Hepatocyte (in vitro differentiated cells): Measurements from ENCODE around the gene CCDC117. TPM values are rescaled to one million over a fixed set of nuclear protein-coding genes. Genes with fewer than 3 reads are reported as not detected.

ENCODE experiments used
- DNase-seq: peaks from one replicate; pipeline ENCODE4 v3.0.0-alpha.2; 2016; ENCODE audit warnings: low spot score
- H2AFZ ChIP-seq: fragments of 200-600 bp; sonication (generic); 2 replicates; pipeline ENCODE4 v1.6.0; 2016; ENCODE audit warnings: antibody characterized with exemption, mild to moderate bottlenecking
- H3K27ac ChIP-seq: fragments of 200-600 bp; sonication (generic); 2 replicates; pipeline ENCODE4 v1.5.1; 2016; ENCODE audit warnings: mild to moderate bottlenecking
- H3K27me3 ChIP-seq: fragments of 200-600 bp; sonication (generic); 2 replicates; pipeline ENCODE4 v1.6.1; 2016
- H3K36me3 ChIP-seq: fragments of 200-600 bp; sonication (generic); replicated peaks from 2 replicates; pipeline ENCODE4 v1.5.1; 2016; ENCODE audit warnings: low read depth; ENCODE audit not compliant: insufficient read depth
- H3K4me1 ChIP-seq: fragments of 200-600 bp; sonication (generic); 2 replicates; pipeline ENCODE4 v1.5.1; 2016; ENCODE audit warnings: mild to moderate bottlenecking, moderate library complexity; ENCODE audit not compliant: insufficient read depth
- H3K4me2 ChIP-seq: fragments of 200-600 bp; sonication (generic); 2 replicates; pipeline ENCODE4 v1.6.0; 2016
- H3K4me3 ChIP-seq: fragments of 200-600 bp; sonication (generic); 2 replicates; pipeline ENCODE4 v1.5.1; 2016; ENCODE audit warnings: mild to moderate bottlenecking
- H3K79me2 ChIP-seq: fragments of 200-600 bp; sonication (generic); 2 replicates; pipeline ENCODE4 v1.6.0; 2017; ENCODE audit warnings: mild to moderate bottlenecking
- H3K9me2 ChIP-seq: fragments of 200-600 bp; sonication (generic); replicated peaks from 2 replicates; pipeline ENCODE4 v1.6.0; 2017; ENCODE audit warnings: mild to moderate bottlenecking; ENCODE audit not compliant: insufficient read depth
- H3K9me3 ChIP-seq: fragments of 200-600 bp; sonication (generic); 2 replicates; pipeline ENCODE4 v1.5.1; 2016; ENCODE audit warnings: low read depth, mild to moderate bottlenecking
- H4K20me1 ChIP-seq: fragments of 200-600 bp; sonication (generic); 2 replicates; pipeline ENCODE4 v1.6.0; 2016; ENCODE audit warnings: mild to moderate bottlenecking; ENCODE audit not compliant: insufficient read depth, poor library complexity, severe bottlenecking
- CTCF ChIP-seq: fragments of 200-600 bp; sonication (generic); IDR thresholded peaks from 2 replicates; pipeline ENCODE4 v1.5.1; 2016; ENCODE audit warnings: antibody characterized with exemption, mild to moderate bottlenecking; ENCODE audit not compliant: poor library complexity
- EZH2 ChIP-seq: fragments of 200-600 bp; sonication (generic); IDR thresholded peaks from 2 replicates; pipeline ENCODE4 v1.6.1; 2016; ENCODE audit warnings: antibody characterized with exemption, mild to moderate bottlenecking, borderline replicate concordance
- EZH2phosphoT487 ChIP-seq: fragments of 200-600 bp; sonication (generic); IDR thresholded peaks from one replicate; pipeline ENCODE4 v1.6.1; 2018; ENCODE audit warnings: antibody characterized with exemption, mild to moderate bottlenecking, low read depth, moderate library complexity; ENCODE audit not compliant: unreplicated experiment, severe bottlenecking
- WGBS: methylation state at CpG from one replicate; pipeline ENCODE4 v1.1.6; 2016; ENCODE audit warnings: low lambda C conversion rate; ENCODE audit errors: missing lambda C conversion rate; 5-methylcytosine and 5-hydroxymethylcytosine counted together
- polyA plus RNA-seq: library from polyadenylated mRNA; unstranded; fragments of >200 nt; fragmentation: Nextera tagmentation; extraction: Ambion mirVana; gene quantifications from 2 replicates; pipeline ENCODE4 v1.2.1, GENCODE V29; 2016
- small RNA-seq: library from RNA; depleted of rRNA; stranded (forward); fragments of <200 nt; gene quantifications from one replicate; pipeline ENCODE3, GENCODE V24; 2014
- total RNA-seq: library from RNA; depleted of rRNA; stranded (reverse); fragments of >200 nt; gene quantifications from 2 replicates; pipeline ENCODE4 v1.2.3, GENCODE V29; 2014

CCDC117 gene
- total and polyA plus RNA-seq, 2 experiments from 2014 or later = 16.5 to 41.7 TPM

- no peak for DNase-seq
- Histone ChIP-seq H3K4me2 (no peak overlapping the region), H3K36me3 (no peaks in the 10 kb centered on the region), H3K9me2 (no peaks in the 10 kb centered on the region), H3K4me3 (no peak overlapping the region), H3K79me2 (no peaks in the 10 kb centered on the region), H3K27me3 (no peaks in the 10 kb centered on the region), H3K9me3 (no peaks in the 10 kb centered on the region), H4K20me1 (no peaks in the 10 kb centered on the region), H3K4me1 (no peaks in the 10 kb centered on the region), H3K27ac (no peak overlapping the region), H2AFZ (no peak overlapping the region)
- TF ChIP-seq CTCF (no peak), EZH2 (no peak), EZH2phosphoT487 (no peak)
- WGBS = 90% methylated on average over 11 of the region's 11 CpGs
Measured at GRCh38 chr22:28835630-28836189, 63.2 kb downstream of the CCDC117 start.

GRCh38 chr22:28837640-28838039, 65.1 kb downstream of the CCDC117 start:
- no peaks in the 10 kb centered on the region for H3K36me3 ChIP-seq
- H3K9me2 ChIP-seq = no peaks in the 10 kb centered on the region
- no peak overlapping the region for H3K27ac ChIP-seq
- no peak overlapping the region for H3K4me3 ChIP-seq
- H4K20me1 ChIP-seq = no peaks in the 10 kb centered on the region
- no peaks in the 10 kb centered on the region for H3K79me2 ChIP-seq
- H3K4me2 ChIP-seq = no peak overlapping the region
- TF ChIP-seq EZH2phosphoT487 (no peak), EZH2 (no peak), CTCF (no peak)
- H3K27me3 ChIP-seq = no peaks in the 10 kb centered on the region
- no peaks in the 10 kb centered on the region for H3K4me1 ChIP-seq
- no peak for DNase-seq
- H3K9me3 ChIP-seq = no peaks in the 10 kb centered on the region
- H2AFZ ChIP-seq = no peak overlapping the region
- WGBS = 73% methylated on average over 6 of the region's 6 CpGs

Small RNAs within 50 kb of the gene (small RNA-seq; reads per million reads assigned to genes)
- not detected for gene Z93930.1

Other genes starting within 250 kb of the CCDC117 start
- gene TTC28, start 92.9 kb upstream of the CCDC117 start, total RNA-seq = 30.4 and 45.7 TPM in 2 replicates
- 13.9 and 14.7 TPM in 2 replicates for gene TTC28, start 92.9 kb upstream of the CCDC117 start, polyA plus RNA-seq
- 15.5 and 25.9 TPM in 2 replicates for gene CHEK2, start 30.9 kb upstream of the CCDC117 start, total RNA-seq
- 17.1 and 19.1 TPM in 2 replicates for gene CHEK2, start 30.9 kb upstream of the CCDC117 start, polyA plus RNA-seq
- gene HSCB, start 30.7 kb upstream of the CCDC117 start, total RNA-seq = 18.9 and 30.8 TPM in 2 replicates
- gene HSCB, start 30.7 kb upstream of the CCDC117 start, polyA plus RNA-seq = 20.6 and 22.6 TPM in 2 replicates
- 376 and 397 TPM in 2 replicates for gene XBP1, start 27.9 kb downstream of the CCDC117 start, total RNA-seq
- gene XBP1, start 27.9 kb downstream of the CCDC117 start, polyA plus RNA-seq = 330 and 351 TPM in 2 replicates
- gene ZNRF3, start 110.9 kb downstream of the CCDC117 start, total RNA-seq = 7.9 and 8.9 TPM in 2 replicates
- 12.8 and 14.7 TPM in 2 replicates for gene ZNRF3, start 110.9 kb downstream of the CCDC117 start, polyA plus RNA-seq